PC-9 (cell line): ENCODE measurements around the gene VEGFB. TPM values are rescaled to one million over a fixed set of nuclear protein-coding genes. Genes with fewer than 3 reads are reported as not detected.

Source experiments
- BruUV-seq: library from RNA; stranded (reverse); fragments of 400-500 nt; replicated peaks from 2 replicates; lab custom pipeline; 2021; lab: Mats Ljungman, UMichigan
- CTCF ChIA-PET: fragments of 300-600 bp; sonication (Branson Sonifier 250); formaldehyde crosslinking; loops from one replicate; lab custom pipeline; 2022; ENCODE audit warnings: antibody characterized with exemption; lab: Charles Lee
- POLR2A ChIA-PET: fragments of 300-600 bp; sonication (Branson Sonifier 250); formaldehyde crosslinking; loops from one replicate; lab custom pipeline; 2022; ENCODE audit warnings: antibody characterized with exemption; ENCODE audit not compliant: unreplicated experiment; lab: Charles Lee
- DNase-seq, 2 experiments: peaks; one replicate each; pipeline versions ENCODE4 v3.0.0 to v3.0.0-alpha.2; 2015 to 2022; ENCODE audit warnings: mixed read lengths in 1 of 2
- H2AFZ ChIP-seq: fragments of 200-600 bp; sonication (generic); 2 replicates; pipeline ENCODE4 v1.8.1; 2017; ENCODE audit warnings: antibody characterized with exemption
- H3F3A ChIP-seq: fragments of 200-600 bp; sonication (generic); 2 replicates; pipeline ENCODE4 v1.8.1; 2017; ENCODE audit warnings: antibody characterized with exemption, mild to moderate bottlenecking, low read depth; ENCODE audit not compliant: insufficient read depth
- H3K27ac ChIP-seq: fragments of 200-600 bp; sonication (generic); 2 replicates; pipeline ENCODE4 v1.6.1; 2016; ENCODE audit warnings: mixed run types
- H3K27me3 ChIP-seq: fragments of 200-600 bp; sonication (generic); 2 replicates; pipeline ENCODE4 v1.6.1; 2016; ENCODE audit warnings: low read depth, mixed run types; ENCODE audit not compliant: insufficient read depth
- H3K36me3 ChIP-seq: fragments of 200-600 bp; sonication (generic); 2 replicates; pipeline ENCODE4 v1.6.1; 2016; ENCODE audit warnings: low read depth, mixed run types
- H3K4me1 ChIP-seq: fragments of 200-600 bp; sonication (generic); replicated peaks from 2 replicates; pipeline ENCODE4 v1.6.1; 2016; ENCODE audit warnings: mixed run types; ENCODE audit not compliant: insufficient read depth
- H3K4me2 ChIP-seq: fragments of 200-600 bp; sonication (generic); 2 replicates; pipeline ENCODE4 v1.6.1; 2017; ENCODE audit warnings: mixed run types
- H3K4me3 ChIP-seq: fragments of 200-600 bp; sonication (generic); 2 replicates; pipeline ENCODE4 v1.6.1; 2016; ENCODE audit warnings: mixed run types
- H3K79me2 ChIP-seq: fragments of 200-600 bp; sonication (generic); 2 replicates; pipeline ENCODE4 v1.6.1; 2017; ENCODE audit warnings: low read depth, mixed run types
- H3K9me2 ChIP-seq: fragments of 200-600 bp; sonication (generic); 2 replicates; pipeline ENCODE4 v1.8.1; 2017; ENCODE audit warnings: mild to moderate bottlenecking; ENCODE audit not compliant: insufficient read depth
- H3K9me3 ChIP-seq: fragments of 200-600 bp; sonication (generic); 2 replicates; pipeline ENCODE4 v1.8.1; 2016; ENCODE audit warnings: low read depth; ENCODE audit not compliant: insufficient read depth
- H4K20me1 ChIP-seq: fragments of 200-600 bp; sonication (generic); 2 replicates; pipeline ENCODE4 v1.8.1; 2017; ENCODE audit not compliant: insufficient read depth
- EZH2 ChIP-seq: fragments of 200-600 bp; sonication (generic); IDR thresholded peaks from 2 replicates; pipeline ENCODE4 v1.8.0; 2017; ENCODE audit warnings: antibody characterized with exemption, low read depth
- intact Hi-C: fragments of 100-400 bp; cut with micrococcal nuclease; formaldehyde crosslinking; loops from one replicate; pipeline ENCODE4 v1.10.0; 2022; ENCODE audit not compliant: unreplicated experiment
- total RNA-seq: library from RNA; stranded (reverse); gene quantifications from 2 replicates; pipeline ENCODE4 v1.2.3, GENCODE V29; 2021
- TF ChIP-seq, protein P1 (sequence below): fragments of 200-600 bp; sonication (generic); conservative IDR thresholded peaks from 2 replicates; pipeline ENCODE4 v1.6.1; 2017; ENCODE audit warnings: mixed run types, antibody characterized with exemption, mild to moderate bottlenecking, moderate library complexity

Gene VEGFB
- total RNA-seq, 1 experiment from 2014 or later: 129 TPM

DNA sequence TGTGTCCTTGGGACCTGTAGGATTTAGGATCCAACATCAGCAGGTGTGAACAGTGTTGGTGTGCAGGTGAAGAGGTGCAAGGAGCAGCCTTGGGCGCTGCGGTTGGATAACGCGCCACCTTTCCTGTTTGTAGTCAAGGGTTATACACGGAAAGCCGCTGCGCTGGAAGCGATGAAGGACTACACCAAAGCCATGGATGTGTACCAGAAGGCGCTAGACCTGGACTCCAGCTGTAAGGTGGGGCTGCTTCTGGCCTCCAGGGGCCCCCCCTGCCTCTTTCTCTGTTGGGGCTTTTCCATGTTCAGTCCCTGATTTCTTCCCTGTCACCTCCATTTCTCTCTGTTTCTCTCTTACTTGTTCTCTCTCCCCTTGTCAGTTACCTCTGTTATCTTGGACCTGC lies 31.4 kb upstream of the VEGFB start:
- no peak for TF ChIP-seq EZH2
- TF ChIP-seq, protein P1, sequence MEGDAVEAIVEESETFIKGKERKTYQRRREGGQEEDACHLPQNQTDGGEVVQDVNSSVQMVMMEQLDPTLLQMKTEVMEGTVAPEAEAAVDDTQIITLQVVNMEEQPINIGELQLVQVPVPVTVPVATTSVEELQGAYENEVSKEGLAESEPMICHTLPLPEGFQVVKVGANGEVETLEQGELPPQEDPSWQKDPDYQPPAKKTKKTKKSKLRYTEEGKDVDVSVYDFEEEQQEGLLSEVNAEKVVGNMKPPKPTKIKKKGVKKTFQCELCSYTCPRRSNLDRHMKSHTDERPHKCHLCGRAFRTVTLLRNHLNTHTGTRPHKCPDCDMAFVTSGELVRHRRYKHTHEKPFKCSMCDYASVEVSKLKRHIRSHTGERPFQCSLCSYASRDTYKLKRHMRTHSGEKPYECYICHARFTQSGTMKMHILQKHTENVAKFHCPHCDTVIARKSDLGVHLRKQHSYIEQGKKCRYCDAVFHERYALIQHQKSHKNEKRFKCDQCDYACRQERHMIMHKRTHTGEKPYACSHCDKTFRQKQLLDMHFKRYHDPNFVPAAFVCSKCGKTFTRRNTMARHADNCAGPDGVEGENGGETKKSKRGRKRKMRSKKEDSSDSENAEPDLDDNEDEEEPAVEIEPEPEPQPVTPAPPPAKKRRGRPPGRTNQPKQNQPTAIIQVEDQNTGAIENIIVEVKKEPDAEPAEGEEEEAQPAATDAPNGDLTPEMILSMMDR: no peak
- Histone ChIP-seq H3K9me3 (no peaks in the 10 kb centered on the region), H3K4me3 (no peak overlapping the region), H3K36me3 (peaks cover 26% of the 10 kb centered on the region), H3K27ac (no peak overlapping the region), H3K4me2 (no peak overlapping the region), H3K27me3 (no peaks in the 10 kb centered on the region), H3F3A (peaks cover 89% of the 10 kb centered on the region), H3K79me2 (no peaks in the 10 kb centered on the region), H3K9me2 (no peaks in the 10 kb centered on the region), H2AFZ (no peak overlapping the region), H4K20me1 (peaks cover 39% of the 10 kb centered on the region), H3K4me1 (0 out of 2 replicates have a peak, but pooled peaks cover 4% of the 10 kb centered on the region)
- ChIA-PET CTCF (interaction anchor here (0.6 kb wide), 1 partner anchor 128 kb away, joined by 11 read pairs; no protein-coding TSS in a partner anchor), POLR2A (no interaction called here)
- intact Hi-C loops: no loop called here
- DNase-seq: no peak
- BruUV-seq: no TSS peak

DNA sequence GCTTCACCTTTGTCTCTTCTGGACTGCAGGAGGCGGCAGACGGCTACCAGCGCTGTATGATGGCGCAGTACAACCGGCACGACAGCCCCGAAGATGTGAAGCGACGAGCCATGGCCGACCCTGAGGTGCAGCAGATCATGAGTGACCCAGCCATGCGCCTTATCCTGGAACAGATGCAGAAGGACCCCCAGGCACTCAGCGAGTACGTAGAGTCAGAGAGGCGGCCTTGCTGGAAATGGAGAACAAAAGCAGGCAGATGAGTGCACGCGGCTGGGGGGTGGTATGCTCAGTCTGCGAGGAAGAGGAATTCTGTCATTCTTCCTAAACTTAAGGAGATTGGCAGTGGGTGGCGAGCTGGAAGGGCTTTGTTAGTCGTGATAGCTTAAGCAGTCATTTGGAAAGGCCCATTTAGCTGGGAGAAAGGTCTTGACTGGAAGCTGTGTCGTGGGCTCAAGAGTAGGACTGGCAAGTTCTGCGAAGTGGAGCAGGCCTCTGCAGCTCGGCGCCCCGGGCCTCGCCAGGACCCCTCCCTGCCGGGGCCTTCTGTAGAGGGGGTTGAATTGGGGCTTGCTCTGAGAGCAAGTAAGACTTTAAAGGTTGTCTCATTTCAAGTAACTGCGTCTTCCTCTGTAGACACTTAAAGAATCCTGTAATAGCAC lies 30.8 kb upstream of the VEGFB start:
- H2AFZ ChIP-seq: no peak overlapping the region
- TF ChIP-seq, protein P1: no peak
- TF ChIP-seq EZH2: no peak
- H3K4me3 ChIP-seq: no peak overlapping the region
- ChIA-PET CTCF (interaction anchor here (0.6 to 1.2 kb wide), 4 partner anchors 13 to 161 kb away, joined by 3 to 11 read pairs (median 4); no protein-coding TSS in a partner anchor), POLR2A (no interaction called here)
- no peak overlapping the region for H3K4me2 ChIP-seq
- H3K4me1 ChIP-seq: 0 out of 2 replicates have a peak, but pooled peaks cover 4% of the 10 kb centered on the region
- DNase-seq: no peak
- no peaks in the 10 kb centered on the region for H3K79me2 ChIP-seq
- BruUV-seq: no TSS peak
- no peaks in the 10 kb centered on the region for H3K9me3 ChIP-seq
- no peak overlapping the region for H3K27ac ChIP-seq
- intact Hi-C loops: loop anchor here (1.0 kb wide), 5 partner anchors 49 to 450 kb away; no protein-coding TSS in a partner anchor
- peaks cover 34% of the 10 kb centered on the region for H4K20me1 ChIP-seq
- H3K27me3 ChIP-seq: no peaks in the 10 kb centered on the region
- H3K36me3 ChIP-seq: peaks cover 21% of the 10 kb centered on the region
- H3K9me2 ChIP-seq: no peaks in the 10 kb centered on the region
- peaks cover 89% of the 10 kb centered on the region for H3F3A ChIP-seq

DNA sequence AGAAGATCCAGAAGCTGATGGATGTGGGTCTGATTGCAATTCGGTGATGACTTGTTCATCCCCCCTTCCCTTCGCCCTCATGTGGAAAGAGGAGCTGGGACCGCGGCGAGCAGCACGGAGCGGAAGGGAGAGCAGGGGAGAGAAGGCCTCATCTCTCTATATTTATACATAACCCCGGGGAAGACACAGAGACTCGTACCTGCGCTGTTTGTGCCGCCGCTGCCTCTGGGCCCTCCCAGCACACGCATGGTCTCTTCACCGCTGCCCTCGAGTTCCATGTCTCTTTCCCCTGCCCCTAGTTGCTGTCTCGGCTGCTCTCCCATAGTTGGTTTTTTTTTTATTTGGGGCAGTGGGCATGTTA lies 30.3 kb upstream of the VEGFB start:
- Histone ChIP-seq H3K9me3 (no peaks in the 10 kb centered on the region), H3K79me2 (no peaks in the 10 kb centered on the region), H3K27me3 (no peaks in the 10 kb centered on the region), H3F3A (peaks cover 86% of the 10 kb centered on the region), H3K36me3 (peaks cover 16% of the 10 kb centered on the region; the same call in 1 of the 2 replicates), H3K27ac (no peak overlapping the region), H4K20me1 (peaks cover 29% of the 10 kb centered on the region), H2AFZ (no peak overlapping the region), H3K4me1 (0 out of 2 replicates have a peak, but pooled peaks cover 4% of the 10 kb centered on the region), H3K9me2 (no peaks in the 10 kb centered on the region), H3K4me3 (no peak overlapping the region), H3K4me2 (no peak overlapping the region)
- CTCF ChIA-PET: interaction anchor here (0.6 to 1.9 kb wide), 15 partner anchors 9 to 160 kb away, joined by 3 to 23 read pairs (median 4); partner anchors contain the start of genes NUDT22, PRDX5 and TRPT1
- intact Hi-C loops: loop anchor here (1.0 kb wide), 5 partner anchors 48 to 449 kb away; no protein-coding TSS in a partner anchor
- TF ChIP-seq, protein P1: no peak
- TF ChIP-seq EZH2: no peak
- DNase-seq: no peak
- POLR2A ChIA-PET: interaction anchor here (0.7 kb wide), 3 partner anchors 67 to 1092 kb away, joined by 7 to 10 read pairs (median 9); no protein-coding TSS in a partner anchor
- BruUV-seq: TSS peak; percentile 50
